GM12891 (cell line): ENCODE data around the gene GUCY1B1.

Source experiments
- PAX5 ChIP-seq: IDR thresholded peaks from 2 replicates; pipeline ENCODE4 v1.6.1; 2011; ENCODE audit warnings: low read length, moderate library complexity, mild to moderate bottlenecking; ENCODE audit not compliant: insufficient read depth, severe bottlenecking
- POLR2AphosphoS5 ChIP-seq: IDR thresholded peaks from 2 replicates; pipeline ENCODE4 v1.6.1; 2011; ENCODE audit warnings: low read depth, low read length, control low read depth

GRCh38 chr4:155772459-155773195 is 13.8 kb downstream of the GUCY1B1 start:
- TF ChIP-seq POLR2AphosphoS5 (no peak), PAX5 (no peak)
